Measurements from ENCODE around the gene ANO6.

ANO6 gene

DNA sequence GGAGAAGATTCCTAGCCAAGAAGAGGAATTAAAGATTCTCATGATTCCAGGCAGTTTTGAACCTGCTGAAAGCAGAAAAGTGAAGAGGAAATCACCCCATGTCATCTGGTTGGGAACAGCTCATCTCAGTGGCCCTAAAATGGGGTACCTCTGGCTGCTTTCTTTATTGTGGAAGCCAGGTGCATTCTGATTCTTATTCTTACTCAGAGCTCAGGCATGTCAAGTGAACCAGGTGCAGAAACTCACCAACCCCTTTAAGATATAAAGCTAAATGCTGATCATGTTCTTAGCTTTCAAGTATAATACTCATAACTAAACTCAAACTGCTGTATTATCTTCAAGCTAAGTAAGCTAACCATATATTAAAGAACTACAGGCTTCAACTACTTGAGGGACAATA lies 259.7 kb downstream of the ANO6 start:
- no peak for DNase-seq

DNA sequence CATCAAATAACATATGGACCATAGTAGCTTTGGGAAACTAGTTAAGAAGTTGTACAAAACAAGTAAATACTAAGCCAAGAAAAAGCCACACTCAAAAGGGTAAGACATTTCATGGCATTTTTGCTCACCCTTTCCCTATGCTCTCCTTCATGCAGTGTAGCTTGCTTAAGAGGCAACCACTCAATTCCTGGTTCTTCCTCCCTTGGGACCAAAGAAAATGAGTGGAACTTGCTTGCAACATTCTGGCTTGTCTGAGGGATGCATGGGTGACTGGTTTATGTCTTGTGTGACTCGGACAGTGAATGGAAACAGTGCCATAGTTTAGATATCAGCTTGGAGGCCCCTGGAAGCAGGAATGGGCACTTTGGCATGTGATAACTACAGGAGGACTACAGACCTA lies 261.6 kb downstream of the ANO6 start:
- no peak for DNase-seq

DNA sequence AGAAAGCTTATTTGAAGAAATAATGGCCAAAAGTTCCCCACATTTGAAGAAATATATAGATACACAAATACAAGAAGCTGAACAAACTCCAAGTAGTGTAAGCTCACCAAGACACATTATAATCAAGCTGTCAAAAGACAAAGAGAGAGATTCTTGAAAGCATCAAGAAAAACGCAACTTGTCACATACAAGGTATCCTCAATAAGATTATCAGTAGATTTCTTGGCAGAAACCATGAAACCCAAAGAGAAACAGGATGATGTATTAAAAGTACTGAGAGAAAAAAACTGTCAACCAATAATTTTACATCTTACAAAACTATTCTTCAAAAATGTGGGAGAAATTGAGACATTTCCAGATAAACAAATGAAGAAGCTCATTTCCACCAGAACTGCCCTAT lies 263.0 kb downstream of the ANO6 start:
- no peak for DNase-seq

DNA sequence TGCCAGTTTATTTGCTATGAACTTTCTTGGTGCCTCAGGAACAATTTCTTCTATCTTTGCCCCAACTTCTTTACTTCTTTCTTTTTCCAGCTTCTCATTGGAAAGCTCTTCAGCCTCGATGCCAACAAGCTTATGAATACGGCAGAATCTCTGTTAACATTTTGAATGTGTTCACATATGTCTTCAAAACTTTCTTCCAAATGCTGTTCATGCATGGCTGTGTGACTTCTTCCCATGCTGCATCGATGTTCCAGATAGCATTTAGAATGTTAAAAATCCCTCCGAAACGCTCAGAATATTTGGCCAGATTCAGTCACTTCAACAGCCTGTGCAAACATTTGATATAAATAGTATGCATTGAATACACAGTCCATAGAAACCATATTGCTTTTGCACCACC lies 265.9 kb downstream of the ANO6 start:
- no peak for DNase-seq

DNA sequence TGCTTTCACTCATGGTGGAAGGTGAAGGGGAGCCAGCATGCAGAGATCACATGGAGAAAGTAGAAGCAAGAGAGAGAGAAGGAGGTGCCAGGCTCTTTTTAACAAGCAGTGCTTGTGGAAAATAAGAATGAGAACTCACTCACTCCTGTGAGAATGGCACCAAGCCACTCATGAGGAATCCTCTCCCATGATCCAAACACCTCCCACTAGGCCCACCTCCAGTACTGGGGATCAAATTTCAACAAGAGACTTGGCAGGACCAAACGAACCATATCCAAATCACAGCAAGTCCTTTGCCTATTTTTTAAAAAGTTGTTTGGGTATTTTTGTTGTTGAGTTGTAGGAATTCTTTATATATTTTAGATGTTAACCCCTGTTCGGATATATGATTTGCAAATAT lies 267.7 kb downstream of the ANO6 start:
- DNase-seq: no peak

Measured in SHP77 treated with DMSO at 0.1 percent for 48 hours (cell line).